Epidermal melanocyte (primary cell): Measurements from ENCODE around the gene TNFSF15.

Experiments
- DNase-seq: peaks from one replicate; pipeline ENCODE4 v3.0.0; 2011; ENCODE audit warnings: low spot score; ENCODE audit not compliant: insufficient read length

TNFSF15 gene

GRCh38 chr9:114789006-114789405 is 16.8 kb downstream of the TNFSF15 start:
- DNase-seq = no peak

DNA sequence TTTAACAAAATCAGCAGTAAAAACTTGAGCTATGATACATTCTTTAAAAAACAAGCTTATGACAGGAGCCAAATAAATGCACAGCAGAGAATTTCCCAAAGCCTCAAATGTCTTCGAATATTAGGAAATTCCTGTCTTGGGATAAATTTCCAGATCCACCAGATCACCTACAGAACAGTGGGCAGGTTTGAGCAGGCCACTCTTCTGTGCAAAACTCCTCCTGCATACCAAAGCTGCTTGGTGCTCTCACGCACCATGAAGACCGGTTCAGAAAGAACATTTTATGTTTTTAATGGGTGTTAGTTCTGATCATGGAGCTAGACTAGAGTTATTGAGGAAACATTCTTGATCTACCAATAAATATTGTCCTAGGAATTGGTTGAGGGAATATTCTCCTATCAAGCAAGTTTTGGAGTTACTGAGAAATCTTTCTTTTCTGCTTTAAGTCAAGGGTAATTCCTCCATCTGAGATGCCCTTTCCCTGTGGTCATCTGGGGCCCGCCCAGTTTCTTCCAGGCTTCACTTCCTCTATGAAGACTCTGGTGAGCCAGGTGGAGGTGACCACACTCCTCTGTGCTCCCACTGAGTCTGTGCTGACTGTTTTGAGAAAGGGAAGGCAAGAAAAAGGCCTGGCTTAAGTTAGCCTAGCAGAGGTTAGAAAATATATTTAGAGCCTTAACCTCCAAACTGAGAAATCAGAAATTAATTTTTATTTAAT is 17.9 kb downstream of the TNFSF15 start:
- DNase-seq = no peak

- no peak for DNase-seq
These were observed 18.6 kb downstream of the TNFSF15 start for GRCh38 chr9:114787214-114787613.

GRCh38 chr9:114785866-114786650 is 19.8 kb downstream of the TNFSF15 start:
- DNase-seq = no peak

DNA sequence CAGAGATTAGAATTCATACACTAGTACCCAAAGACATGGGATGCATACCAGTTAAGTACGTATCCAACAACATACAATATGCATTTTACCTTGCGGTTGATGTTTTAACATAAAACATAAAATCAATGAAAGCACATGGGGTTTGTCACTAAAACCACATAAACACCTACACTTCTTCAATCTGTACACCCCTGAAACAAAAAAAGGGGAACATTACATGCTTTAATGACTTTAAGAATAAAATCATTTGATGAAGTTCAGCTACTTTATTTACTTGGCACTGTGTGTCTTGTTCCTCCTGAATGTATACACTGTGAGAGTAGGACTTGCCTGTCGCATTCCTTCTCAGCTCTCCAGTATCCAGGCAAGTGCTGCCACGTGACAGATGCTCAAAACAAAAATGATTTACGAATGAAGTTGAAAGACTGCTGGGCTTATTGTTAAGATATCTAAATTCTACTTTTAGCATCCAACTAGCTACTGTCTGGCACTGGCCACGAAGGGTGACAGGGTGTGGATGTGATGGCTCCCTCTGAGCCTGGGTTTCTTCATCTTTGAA is 21.0 kb downstream of the TNFSF15 start:
- no peak for DNase-seq

DNA sequence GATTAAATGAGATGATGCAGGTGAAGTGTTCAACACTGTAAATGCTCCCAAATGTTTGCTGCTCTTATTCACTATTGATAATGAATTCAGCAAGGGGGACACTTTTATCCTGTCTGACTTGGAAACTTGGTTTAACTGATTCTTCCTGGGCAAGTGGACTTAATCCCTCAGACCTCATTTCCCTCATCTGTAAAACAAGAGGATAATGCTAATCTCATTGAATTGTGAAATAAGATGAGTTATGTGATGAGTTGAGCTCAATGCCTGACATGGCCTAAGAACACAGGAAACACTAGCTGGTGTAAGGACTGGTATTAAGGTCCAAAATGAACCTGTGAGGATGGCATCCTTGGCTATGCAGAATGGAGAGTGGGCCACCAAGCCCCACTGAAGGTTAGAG is 23.3 kb downstream of the TNFSF15 start:
- DNase-seq = no peak

GRCh38 chr9:114779352-114779845 is 26.4 kb downstream of the TNFSF15 start:
- DNase-seq = no peak

GRCh38 chr9:114777821-114778609 is 27.8 kb downstream of the TNFSF15 start:
- DNase-seq = no peak

- no peak for DNase-seq
These were observed 29.0 kb downstream of the TNFSF15 start for GRCh38 chr9:114776683-114777399.

GRCh38 chr9:114775981-114776380 is 29.9 kb downstream of the TNFSF15 start:
- DNase-seq = no peak

DNA sequence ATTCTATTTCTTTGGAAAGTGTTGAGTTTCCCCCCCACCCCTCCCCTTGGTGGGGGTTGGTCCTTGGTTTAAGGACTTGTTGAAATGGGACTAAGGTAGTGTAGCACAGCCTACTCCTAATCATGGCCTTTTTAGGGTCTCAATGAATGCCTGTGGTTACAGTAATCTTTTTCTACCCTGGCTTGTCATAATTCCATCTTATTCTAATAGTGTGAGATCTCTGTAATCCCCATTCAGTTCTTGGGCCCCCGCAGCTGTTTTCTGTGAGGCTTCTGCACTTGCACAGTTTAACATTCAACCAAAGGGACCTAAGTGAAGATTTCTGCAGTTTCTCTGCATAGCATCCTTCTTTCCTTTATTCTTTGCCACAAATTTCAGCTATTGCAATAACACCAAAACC is 30.7 kb downstream of the TNFSF15 start:
- DNase-seq = no peak

GRCh38 chr9:114774524-114774923 is 31.3 kb downstream of the TNFSF15 start:
- no peak for DNase-seq

- DNase-seq = no peak
These were observed 34.0 kb downstream of the TNFSF15 start for GRCh38 chr9:114771889-114772288.

DNA sequence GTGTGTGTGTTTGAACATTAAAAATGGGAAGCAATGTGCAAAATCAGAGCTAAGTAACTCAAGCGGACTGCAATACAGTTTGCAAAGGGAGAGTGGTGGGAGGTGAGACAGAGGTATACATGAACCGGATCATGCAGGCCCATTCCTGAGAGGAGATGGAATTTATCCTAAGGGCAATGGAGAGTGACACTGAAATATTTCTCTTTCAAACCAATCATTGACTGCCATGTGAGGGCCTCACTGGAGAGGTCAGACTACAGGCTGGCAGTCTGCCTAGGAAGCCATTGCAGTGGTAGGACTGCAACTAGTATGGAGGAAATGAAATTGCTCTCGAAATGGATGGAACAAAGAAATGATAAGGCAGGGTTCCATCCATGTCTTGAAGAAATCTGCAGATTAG is 34.8 kb downstream of the TNFSF15 start:
- no peak for DNase-seq

- no peak for DNase-seq
These were observed 36.2 kb downstream of the TNFSF15 start for GRCh38 chr9:114769624-114770023.

DNA sequence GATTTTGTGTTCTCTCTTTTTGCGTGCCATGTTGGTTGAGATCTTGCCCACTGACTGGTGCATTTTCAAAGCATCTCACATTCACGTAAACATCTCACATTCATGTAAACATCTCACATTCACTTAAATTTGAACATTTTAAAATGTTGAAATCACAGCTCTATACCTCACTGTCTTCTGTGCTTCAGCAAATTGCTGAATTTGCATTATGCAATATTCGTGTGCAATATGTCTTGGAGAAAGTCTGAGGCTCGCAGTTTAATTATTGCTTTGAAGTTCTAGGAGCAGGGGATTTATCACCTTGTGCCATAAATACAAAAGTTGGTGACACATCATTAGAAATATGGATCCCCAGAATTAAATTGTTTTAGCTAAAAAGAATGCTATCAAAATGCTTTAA is 42.6 kb downstream of the TNFSF15 start:
- no peak for DNase-seq

DNA sequence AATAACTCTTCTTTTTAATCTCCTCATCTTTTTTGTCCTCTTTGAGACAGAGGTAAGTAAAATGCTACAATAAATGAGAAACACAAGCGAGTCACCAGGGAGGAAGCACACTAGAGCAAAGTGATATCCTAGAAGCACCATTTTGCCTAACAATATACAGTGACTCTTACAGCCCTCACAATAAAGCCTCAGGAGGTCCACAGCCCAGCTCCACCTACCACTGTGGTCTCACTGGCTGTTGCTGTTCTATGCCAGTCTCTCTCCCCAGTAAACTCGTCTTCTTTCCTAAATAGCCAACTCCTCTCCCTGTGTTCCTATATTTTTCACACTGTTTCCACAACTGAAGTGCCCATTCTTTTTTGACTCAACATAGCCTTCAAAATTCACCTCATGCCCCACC is 44.3 kb downstream of the TNFSF15 start:
- DNase-seq = no peak

DNA sequence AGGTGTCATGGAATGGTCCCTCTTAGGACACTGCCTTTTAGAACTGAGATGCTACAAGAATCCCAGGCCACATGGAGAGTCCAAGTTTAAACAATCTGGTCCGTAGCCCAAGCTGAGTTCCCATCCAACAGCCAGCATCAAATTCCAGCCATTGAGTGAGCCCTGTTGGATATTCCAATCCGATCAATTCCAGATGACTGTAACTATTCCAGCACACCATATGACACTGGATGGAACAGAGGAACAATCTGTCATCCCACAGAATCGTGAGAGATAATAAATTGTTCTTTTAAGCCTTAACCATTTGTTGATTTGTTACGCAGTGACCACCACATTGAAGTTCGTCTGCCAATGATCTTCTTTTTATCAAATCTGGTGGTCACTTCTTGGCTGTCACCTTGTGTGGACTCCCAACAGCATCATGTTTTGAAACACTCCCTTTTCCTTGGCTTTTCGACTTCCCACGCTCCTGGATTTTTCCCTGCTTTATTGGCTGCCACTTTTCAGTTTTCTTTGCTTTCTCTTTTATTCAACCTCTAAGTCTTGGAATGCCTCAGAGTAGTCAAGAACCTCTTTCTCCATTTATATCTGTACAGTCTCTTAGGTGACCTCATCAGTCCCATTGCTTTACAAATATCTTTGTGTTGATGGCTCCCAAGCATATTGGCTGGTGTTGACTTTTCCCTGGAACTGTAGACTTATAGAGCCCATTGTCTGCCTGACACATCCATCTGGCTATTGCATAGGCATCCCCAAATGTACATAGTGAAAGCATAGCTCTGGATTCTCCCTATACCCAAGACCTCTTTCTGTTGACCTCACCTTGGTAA is 46.1 kb downstream of the TNFSF15 start:
- DNase-seq = no peak

GRCh38 chr9:114757984-114758383 is 47.9 kb downstream of the TNFSF15 start:
- DNase-seq = no peak

DNA sequence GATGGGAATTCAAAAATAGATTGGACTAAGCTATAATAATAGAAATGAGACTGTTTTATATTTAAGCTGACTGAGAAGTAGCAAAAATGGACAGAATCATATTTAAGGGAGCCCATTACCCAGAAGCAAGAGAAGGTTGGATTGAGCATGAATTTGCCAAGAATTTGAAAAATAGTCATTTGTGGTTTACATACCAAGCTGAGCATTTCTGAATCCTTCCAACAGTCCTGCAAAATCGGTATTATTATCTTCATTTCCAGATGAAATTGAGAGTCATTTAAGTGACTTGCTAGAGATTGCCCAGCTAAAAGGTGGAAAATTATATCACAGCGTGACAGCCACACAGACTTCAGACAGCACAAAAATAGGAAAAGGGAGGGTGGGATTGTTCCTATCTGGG is 48.4 kb downstream of the TNFSF15 start:
- DNase-seq = no peak
